IPS-NIHi7 (cell line): ENCODE results near the gene DTL.

ENCODE experiments used
- DNase-seq: peaks from one replicate; pipeline ENCODE4 v3.0.0; 2012; ENCODE audit warnings: mixed read lengths; ENCODE audit errors: extremely low spot score

The DTL gene

DNA sequence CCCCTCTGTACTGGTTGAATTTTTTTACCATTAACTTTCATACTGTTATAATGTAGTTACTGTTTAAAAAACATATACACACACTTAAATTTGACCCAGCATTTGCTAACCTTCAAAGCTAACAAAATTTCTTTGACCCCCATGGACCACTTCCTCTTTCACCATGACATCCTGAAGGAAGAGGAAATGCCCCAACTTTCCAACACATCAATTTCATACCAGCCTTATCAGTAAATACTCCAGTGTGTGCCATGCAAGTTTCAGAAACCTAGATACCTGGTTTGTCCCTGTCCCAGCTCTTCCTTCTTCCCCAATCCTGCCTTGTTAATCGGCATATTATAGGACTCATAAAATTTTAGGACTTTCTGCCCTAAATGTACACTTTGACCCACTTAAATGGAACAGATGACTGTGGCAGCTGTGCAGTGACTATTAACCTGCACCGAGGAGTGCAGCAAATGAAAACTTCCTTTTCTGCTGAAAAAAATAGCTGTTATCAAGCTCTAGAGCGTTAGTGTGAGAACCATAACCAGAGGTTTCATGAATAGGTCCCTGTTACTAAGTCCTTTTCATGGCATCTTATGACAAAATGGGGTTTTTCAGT, 54.1 kb downstream of the DTL start:
- DNase-seq = no peak

DNA sequence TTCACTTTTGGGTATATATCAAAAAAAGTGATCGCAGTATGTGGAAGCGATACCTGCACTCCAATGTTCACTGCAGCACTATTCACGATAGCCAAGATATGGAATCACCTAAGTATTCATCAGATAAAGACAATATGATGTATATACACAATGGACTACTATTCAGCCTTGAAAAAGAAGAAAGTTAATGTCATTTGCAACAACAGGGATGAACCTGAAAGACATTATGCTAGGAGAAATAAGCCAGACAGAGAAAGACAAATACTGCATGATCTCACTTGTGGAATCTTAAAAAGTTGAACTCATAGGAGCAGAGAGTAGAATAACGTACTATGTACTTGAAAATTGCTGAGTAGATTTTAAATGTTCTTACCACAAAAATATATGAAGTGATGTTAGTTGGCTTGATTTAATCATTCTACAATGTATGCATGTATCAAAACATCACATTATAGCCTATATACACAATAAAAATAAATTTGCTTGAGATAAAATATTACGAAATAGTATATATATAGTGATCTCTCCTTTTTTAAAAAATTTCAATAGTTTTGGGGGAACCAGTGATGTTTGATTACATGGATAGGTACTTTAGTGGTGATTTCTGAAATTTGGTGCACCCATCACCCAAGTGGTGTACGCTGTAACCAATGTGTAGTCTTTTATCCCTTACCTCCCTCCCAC, 56.0 kb downstream of the DTL start:
- no peak for DNase-seq

DNA sequence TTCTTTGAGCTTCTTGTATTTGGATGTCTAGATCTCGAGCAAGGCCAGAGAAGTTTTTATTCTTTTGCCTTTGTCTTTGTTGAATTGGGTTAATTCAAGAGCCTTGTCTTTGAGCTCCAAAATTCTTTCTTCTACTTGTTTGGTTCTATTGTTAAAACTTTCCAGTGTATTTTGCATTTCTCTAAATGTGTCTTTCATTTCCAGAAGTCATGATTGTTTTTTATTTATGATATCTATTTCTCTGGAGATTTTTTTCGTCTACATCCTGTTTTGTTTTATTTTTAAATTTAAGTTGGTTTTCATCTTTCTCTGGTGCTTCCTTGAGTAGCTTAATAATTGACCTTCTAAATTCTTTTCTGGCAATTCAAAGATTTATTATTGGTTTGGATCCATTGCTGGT, 61.8 kb downstream of the DTL start:
- DNase-seq = no peak

DNA sequence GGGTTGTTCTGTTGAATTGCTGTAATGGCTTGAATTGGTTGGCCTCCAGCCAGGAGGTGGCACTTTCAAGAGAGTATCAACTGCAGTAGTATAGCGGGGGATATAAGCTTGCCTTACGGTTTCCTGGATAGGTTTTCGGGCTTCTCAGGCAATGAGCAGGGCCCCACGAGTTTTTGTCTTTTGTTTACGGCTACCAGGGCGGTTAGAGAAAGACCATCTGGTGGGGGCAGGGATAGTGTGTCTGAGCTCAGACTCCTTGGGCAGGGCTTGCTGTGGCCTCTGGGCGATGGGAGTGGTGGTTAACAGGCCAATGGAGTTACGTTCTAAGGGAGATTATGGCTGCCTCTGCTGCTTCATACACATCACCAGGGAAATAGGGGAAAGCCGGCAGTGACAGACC, 62.8 kb downstream of the DTL start:
- no peak for DNase-seq

DNA sequence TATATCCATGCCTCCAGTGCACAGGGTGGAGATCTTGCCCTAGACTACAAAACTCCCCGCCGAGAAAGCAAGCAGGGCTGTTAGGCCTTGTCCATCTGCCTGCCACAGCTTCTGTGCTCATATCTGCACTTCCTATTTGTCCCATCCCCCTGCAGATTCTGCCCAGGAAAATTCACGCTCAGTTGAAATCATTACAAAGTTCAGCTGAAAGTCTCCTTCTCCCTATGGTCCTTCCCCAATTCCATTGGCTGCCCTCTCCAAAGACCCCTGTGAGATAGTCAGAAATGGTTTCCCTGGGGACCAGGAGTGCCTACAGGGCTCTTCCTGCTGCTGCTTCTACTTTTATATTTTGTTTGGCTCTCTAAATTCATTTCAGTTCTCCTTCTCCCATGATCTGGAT, 63.2 kb downstream of the DTL start:
- no peak for DNase-seq

DNA sequence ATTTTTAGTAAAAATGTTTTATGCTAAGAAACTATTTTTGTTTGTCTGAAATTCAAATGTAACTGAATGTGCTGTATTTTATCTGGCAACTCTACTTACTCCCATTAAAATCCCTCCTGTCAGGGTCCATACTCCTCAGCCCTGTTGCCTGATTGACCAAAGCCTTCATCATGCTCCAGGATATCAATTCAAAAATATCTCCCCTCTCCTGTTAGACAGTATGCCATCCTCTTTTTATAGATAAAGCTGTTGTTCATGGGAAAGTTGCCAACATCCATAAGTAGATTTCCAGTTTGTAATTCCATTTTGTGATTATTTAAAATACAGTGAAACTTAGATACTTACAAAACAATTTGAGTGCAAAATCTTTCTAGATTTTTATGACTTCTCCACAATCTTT, 65.7 kb downstream of the DTL start:
- DNase-seq = no peak

DNA sequence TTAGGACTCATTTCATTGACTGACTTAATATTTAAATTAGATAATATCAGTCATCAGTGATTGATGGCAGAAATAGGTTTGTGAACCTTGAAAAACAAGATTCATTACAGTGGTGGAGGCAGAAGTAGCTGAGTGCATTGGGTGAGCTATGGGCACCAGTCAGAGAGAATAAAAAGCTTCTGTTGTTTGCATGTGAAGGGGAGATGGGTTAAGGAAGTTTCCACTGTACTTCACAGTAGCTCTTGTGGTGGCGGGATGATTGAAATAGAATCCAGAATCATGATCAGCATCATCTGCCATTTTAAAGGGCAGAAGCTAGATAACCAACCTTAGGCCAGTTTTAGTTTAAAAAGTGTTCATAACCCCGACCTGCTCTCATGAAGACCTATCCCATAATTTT, 66.2 kb downstream of the DTL start:
- no peak for DNase-seq

DNA sequence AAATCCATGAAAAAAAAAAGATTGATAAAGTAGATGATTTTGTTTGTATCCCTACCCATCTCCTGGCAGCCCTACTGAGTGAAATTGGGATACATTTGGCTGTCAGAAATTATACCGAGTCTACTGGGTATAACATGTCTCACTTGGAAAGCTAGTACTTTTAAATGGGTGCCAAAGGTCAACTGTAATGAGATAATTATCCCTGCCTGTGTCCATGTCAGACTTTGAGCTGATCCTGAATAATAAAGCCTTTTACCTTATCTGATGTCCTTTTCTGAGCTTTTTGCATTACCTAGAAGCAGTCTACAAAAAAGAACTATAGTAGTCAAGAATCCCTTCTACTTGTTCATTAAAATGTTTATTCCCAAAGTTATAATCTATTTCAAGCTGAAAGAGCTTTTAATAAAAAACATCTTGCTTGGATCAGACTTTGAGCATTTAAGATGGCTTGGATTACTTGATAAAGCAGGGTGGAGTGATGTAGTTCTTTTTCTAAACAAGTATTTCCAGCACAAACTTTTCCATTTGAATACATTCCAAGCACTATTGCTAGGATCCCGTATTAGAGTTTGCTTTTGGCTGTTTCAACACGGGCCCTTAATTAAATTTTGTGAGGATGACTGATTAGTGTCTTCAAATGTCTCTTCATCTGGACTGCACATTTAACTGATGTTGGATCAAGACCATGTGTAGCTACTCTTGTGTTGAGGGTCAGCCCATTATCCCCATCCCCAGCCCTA, 69.2 kb downstream of the DTL start:
- no peak for DNase-seq

DNA sequence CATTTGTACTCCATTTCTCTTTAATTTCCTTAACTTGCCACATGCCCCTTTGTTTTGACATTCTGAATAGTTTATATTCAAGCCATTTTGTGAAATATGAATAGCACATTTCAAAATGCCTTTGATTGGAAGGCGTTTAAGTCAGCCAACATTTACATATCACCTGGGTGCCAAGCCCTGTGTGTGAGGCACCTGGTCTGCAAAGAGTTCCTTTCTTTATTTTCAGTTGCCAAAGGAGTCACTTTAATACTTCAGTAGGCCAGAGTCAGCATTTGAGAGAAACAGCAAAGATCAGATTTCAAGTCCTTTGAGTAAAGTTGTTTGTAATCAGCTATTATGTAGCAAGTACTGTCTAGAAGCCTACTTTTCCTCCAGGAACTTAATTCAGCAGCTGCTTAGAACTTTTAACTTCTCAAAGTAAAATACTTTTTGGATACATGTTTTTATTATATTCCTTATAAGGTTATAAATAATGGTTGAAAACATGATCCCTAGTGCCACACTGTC, 70.8 kb downstream of the DTL start:
- DNase-seq = no peak

DNA sequence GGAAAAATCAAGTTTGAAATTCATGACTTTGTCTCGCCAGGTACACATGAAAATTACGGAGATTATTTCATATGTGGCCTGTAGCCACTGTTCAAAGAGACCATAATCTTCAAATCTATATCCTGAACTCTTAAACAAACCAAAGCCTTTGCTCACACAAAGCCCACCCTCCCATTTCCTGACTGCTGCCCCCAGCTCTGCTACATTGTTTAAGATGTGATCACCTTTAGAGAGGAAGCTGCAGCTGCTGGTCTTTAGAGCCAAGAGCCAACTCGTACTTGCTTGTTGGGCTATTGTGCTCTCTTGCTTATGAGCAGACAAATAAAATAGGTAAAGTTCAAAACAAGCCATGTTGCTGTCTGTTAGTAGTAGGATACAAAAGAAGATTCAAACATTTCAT, 71.9 kb downstream of the DTL start:
- DNase-seq = no peak

DNA sequence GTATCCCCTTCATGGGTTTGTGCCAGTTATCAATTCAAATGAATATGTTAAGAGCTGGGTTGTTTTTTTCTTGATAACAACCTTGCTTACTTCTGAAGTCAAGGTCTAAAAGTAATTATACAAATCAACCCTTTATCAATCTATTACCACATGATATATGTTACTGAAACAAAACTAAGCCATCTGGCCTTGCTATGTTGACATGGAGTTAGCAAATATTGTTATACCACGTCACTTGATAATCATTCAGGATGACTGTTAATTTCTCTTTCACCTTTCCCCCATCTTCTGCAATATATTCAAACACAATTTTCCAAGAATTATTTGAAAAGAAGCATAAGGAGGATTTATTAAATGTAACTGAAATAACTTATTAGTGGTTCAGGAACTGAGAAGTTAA, 72.6 kb downstream of the DTL start:
- no peak for DNase-seq

DNA sequence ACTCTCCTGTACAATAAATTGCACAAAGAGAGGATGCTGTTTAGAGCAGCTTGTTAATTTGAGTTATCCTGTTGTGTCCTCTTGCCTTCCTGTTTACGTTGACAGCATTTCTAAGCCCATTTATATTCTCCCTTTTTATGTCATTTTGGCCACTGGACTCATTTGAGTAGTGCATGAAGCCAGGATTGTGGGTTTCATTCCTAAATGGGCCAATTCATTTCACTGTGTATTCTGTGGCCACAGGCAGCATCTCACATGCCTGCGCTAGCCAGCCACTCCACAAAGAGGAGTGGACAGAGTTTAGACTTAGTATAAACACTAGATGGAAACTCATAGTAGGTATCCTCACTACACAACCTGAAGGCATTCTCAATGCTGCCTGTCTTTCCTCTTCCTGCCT, 73.4 kb downstream of the DTL start:
- DNase-seq = no peak

DNA sequence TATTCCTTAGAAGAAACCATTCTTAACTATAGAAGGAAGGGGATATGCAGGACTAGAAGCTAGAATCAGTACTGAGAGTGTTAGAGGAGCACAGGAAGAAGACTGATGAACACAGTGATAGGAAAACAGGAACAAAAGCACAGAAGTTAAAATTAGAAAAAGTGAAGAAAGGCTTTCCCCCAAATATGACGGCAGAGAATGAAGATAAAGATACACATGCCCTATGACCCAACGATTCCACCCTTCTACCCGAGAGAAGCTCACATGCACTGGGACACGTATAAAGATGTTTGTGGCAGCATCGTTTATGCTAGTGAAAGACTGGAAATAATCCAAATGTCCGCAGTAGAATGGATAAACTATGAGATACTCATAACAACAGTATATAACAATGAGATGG, 74.2 kb downstream of the DTL start:
- DNase-seq = no peak

DNA sequence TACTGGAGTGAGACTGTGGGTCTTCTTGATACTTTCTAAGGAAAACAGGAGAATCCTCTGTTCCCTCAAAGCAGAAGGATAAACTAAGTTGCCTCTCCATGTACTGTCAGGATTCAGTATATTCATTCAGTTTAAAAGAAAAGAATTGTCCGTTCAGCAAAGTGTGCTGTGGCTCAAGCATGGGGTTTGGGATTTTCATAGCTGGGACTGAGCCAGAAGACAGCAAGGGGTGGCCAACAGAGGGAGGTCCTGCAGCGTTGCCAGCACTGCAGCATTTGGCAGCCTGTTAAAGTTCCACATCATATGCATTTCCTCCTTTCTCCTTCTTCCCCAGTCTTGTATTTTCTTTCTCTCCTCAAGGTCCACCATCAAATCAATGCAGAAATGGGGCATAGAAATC, 75.1 kb downstream of the DTL start:
- no peak for DNase-seq

DNA sequence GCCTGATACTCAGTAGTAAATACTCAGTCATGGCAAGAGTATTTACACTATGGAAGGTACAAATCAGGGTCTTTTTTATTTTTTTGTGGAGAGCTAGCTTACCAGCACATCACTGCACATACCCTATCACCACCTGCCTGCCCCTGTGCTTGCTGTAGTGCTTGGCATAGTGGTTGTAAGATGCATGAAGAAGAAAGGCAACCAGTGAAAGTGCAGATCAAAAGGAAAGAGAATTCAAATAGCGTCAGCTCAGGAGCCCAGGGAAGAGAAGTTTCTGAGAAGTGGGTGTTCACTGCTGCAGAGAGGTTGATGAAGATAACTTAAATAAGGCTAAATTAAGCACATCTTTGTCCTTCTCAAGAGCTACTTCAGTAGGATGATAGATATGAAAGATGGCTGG, 76.0 kb downstream of the DTL start:
- DNase-seq = no peak

DNA sequence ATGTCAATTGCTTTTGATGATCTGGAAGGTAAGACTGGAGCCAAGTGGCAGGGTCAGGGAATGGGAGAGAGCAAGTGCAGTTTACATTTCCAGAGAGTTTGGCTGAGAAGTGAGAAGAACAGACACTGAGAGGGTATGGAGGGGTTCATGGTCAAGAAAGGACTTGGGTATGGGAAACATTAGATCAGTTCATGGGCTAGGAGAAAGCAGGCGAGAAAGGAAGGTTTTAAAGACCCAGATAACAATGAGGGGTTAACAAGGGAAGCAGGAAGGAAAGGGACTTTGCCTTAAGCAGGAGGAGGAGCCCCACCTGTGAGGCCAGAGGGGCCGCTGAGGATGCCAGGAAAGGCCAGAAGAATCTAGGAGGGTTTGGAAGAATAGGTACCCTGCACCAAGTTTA, 78.2 kb downstream of the DTL start:
- no peak for DNase-seq

DNA sequence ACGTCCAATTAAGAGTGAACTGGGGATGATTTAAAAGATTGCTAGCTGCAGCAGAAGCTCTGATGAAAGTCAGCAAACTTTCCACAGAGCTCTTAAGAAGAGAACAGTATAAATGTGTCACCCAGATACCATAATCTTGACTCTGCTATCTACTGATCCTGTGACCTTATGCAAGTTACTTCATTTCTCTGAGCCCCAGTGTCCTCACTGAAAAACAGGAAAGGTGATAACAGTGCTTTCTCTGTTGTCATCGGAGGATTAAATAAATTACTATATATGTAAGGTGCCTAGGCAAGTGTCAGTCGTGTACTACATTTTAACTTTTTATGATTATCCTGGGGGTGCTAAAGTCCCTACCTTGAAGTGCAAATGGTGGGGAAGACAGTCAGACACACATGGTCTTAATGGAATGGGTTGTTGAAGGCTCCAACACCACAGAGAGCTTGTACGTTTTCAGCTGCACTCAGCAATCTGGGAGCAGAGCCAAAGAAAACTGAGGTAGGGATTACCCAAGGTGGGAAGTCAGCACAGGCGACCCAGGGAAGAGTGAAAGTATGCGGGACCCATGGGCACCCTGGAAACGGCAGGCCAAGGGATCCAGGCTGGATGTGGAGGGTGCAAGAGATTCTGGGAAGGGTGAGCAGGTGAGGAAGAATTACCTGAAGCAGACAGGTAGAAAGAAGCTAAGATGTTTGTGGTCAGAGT, 82.8 kb downstream of the DTL start:
- DNase-seq = no peak

DNA sequence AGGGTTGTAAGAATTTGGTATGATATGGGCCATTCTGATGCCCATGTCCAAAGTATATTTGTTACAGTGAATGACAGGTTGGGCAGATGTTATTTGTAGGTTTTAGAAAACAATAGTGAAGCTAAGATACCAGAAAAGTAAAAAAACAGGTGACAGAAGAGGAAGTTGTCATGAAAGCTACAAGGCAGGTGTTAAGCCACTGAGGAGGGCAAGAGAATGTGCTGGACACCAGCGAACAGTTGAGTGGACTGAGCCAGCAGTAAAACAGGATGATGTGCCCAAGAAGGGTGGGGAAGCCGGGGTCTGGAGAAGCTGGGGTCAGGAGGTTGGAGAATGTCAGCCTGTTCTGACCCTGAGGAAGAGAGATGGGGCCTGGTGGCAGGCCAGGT, 83.3 kb downstream of the DTL start:
- no peak for DNase-seq

DNA sequence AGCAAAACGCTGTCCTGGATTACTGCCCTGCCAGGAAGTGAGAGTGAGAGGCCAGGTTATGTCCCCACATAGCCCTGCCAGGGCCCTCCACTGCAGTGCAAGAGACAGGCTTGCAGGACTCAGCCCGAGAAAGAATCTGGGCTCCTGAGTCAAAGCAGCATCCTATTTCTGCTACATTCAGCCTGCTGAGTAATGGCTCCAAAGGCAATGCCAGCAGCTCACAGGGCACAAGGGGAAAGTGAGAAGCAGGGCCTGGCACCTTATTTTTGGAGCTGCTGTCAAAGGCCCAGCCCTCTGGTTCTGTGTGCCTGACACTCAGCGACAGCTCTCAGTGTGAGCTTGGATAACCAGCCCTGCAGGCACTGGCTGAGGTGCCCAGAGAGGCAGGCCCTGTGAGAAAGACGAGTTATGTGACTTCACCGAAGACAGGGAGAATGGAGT, 83.9 kb downstream of the DTL start:
- DNase-seq = no peak

DNA sequence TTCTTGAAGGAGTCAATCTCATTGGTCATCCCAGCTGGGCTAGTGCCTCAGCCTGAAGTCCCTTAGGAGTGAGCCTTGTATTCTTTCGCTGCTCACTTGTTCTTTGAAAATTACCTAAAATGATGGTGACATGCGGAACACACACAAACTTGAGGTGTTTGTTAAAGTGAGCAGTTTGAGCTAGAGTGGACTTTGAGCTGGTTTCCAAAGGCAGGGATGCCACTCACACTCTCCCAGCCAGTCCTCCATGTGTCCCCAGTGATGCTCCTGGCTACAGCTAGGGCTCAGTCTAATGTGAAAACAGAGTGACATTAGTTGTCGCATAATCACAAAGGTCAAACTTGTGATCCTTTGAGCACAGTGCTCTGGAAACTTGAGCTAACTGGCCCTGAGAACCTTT, 84.3 kb downstream of the DTL start:
- DNase-seq = no peak

DNA sequence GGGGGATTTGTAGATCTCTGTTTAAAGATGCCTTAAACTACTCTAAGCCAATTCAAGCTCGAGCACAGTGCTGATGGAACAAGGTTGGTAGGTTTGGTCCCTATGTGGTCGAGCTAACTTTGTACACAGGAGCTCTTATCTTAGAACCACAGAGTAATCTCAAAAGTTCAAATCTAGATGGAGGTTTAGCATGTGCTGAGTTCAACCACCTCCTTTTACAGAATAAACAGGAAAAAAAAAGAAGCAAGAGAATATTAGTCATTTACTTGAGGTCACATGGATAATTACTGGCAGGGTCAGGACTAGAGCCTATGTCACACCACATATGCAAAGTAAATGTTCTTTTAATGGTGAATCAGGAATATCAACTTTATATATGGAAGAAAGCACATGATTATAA, 86.2 kb downstream of the DTL start:
- no peak for DNase-seq
